Measurements from ENCODE around the gene ARHGEF2.
A peak's percentile ranks its signal among the peaks of the same experiment; 100 is the strongest.

Gene ARHGEF2

GRCh38 chr1:155911156-155912055, 66.9 kb downstream of the ARHGEF2 start, which contains the start of gene RIT1:
TSS of gene RIT1 (minus strand) at chr1:155911349. CDS start at chr1:155910761, 588 bp downstream.
- Histone ChIP-seq H3K4me3 (ENCODE audit: low read length) (peak within 1 kb of the TSS; percentile 85), H3K4me2 (ENCODE audit: low read length) (peak within 1 kb of the TSS; percentile 95), H3K9me2 (replicated peaks; ENCODE audit: control insufficient read depth, low read length) (no peaks in the 10 kb centered on the region), H4K20me1 (ENCODE audit: control insufficient read depth, insufficient read depth, low read depth, low read length) (no peaks in the 10 kb centered on the region), H3K4me1 (ENCODE audit: control insufficient read depth, low read length) (peaks cover 20% of the 10 kb centered on the region), H3K27me3 (ENCODE audit: control insufficient read depth, low read length) (no peaks in the 10 kb centered on the region), H3F3A (ENCODE audit: control insufficient read depth, insufficient read depth) (peaks cover 46% of the 10 kb centered on the region), H3K27ac (ENCODE audit: low read depth, low read length) (peak within 1 kb of the TSS; percentile 54), H3K9me3 (ENCODE audit: control insufficient read depth, insufficient read depth, low read length) (no peaks in the 10 kb centered on the region), H3K36me3 (ENCODE audit: control insufficient read depth, low read length) (peaks cover 82% of the 10 kb centered on the region), H3K79me2 (ENCODE audit: control insufficient read depth, low read length) (peaks cover 19% of the 10 kb centered on the region)
- no peak for TF ChIP-seq EZH2phosphoT487 (IDR thresholded peaks at IDR 0.05; ENCODE audit: borderline replicate concordance, low read length)
- TF ChIP-seq CTCF (IDR thresholded peaks at IDR 0.05; ENCODE audit: low read depth, low read length, poor library complexity, severe bottlenecking): no peak

GRCh38 chr1:155910621-155911121, 67.7 kb downstream of the ARHGEF2 start:
- H3K36me3 ChIP-seq (ENCODE audit: control insufficient read depth, low read length): peaks cover 81% of the 10 kb centered on the region
- H3K27ac ChIP-seq (ENCODE audit: low read depth, low read length): peak overlapping the region; percentile 54; the same call in 1 of the 2 replicates
- H3K9me2 ChIP-seq (replicated peaks; ENCODE audit: control insufficient read depth, low read length): no peaks in the 10 kb centered on the region

GRCh38 chr1:155909894-155910293, 68.5 kb downstream of the ARHGEF2 start:
- Histone ChIP-seq H3K27me3 (ENCODE audit: control insufficient read depth, low read length) (no peaks in the 10 kb centered on the region), H3K36me3 (ENCODE audit: control insufficient read depth, low read length) (peaks cover 80% of the 10 kb centered on the region), H3K9me3 (ENCODE audit: control insufficient read depth, insufficient read depth, low read length) (no peaks in the 10 kb centered on the region), H3F3A (ENCODE audit: control insufficient read depth, insufficient read depth) (peaks cover 39% of the 10 kb centered on the region), H4K20me1 (ENCODE audit: control insufficient read depth, insufficient read depth, low read depth, low read length) (no peaks in the 10 kb centered on the region), H3K4me1 (ENCODE audit: control insufficient read depth, low read length) (peaks cover 20% of the 10 kb centered on the region), H3K79me2 (ENCODE audit: control insufficient read depth, low read length) (peaks cover 19% of the 10 kb centered on the region), H3K4me2 (ENCODE audit: low read length) (peak overlapping the region; percentile 95), H3K9me2 (replicated peaks; ENCODE audit: control insufficient read depth, low read length) (no peaks in the 10 kb centered on the region), H3K27ac (ENCODE audit: low read depth, low read length) (no peak overlapping the region), H3K4me3 (ENCODE audit: low read length) (peak overlapping the region; percentile 85)
- TF ChIP-seq CTCF (IDR thresholded peaks at IDR 0.05; ENCODE audit: low read depth, low read length, poor library complexity, severe bottlenecking) (no peak), EZH2phosphoT487 (IDR thresholded peaks at IDR 0.05; ENCODE audit: borderline replicate concordance, low read length) (no peak)

More at GRCh38 chr1:155910621-155911121, 67.7 kb downstream of the ARHGEF2 start:
- Histone ChIP-seq H3K27me3 (ENCODE audit: control insufficient read depth, low read length) (no peaks in the 10 kb centered on the region), H3K4me1 (ENCODE audit: control insufficient read depth, low read length) (peaks cover 20% of the 10 kb centered on the region), H3F3A (ENCODE audit: control insufficient read depth, insufficient read depth) (peaks cover 42% of the 10 kb centered on the region), H3K4me3 (ENCODE audit: low read length) (peak overlapping the region; percentile 85), H3K79me2 (ENCODE audit: control insufficient read depth, low read length) (peaks cover 19% of the 10 kb centered on the region), H3K9me3 (ENCODE audit: control insufficient read depth, insufficient read depth, low read length) (no peaks in the 10 kb centered on the region), H3K4me2 (ENCODE audit: low read length) (peak overlapping the region; percentile 95), H4K20me1 (ENCODE audit: control insufficient read depth, insufficient read depth, low read depth, low read length) (no peaks in the 10 kb centered on the region)
- TF ChIP-seq EZH2phosphoT487 (IDR thresholded peaks at IDR 0.05; ENCODE audit: borderline replicate concordance, low read length) (no peak), CTCF (IDR thresholded peaks at IDR 0.05; ENCODE audit: low read depth, low read length, poor library complexity, severe bottlenecking) (peak; percentile 39)
